Limb (tissue), 2 donors: ENCODE data around the gene ZNF646.

Experiments
- DNase-seq, 2 donors: peaks; one replicate each; pipeline ENCODE4 v3.0.0-alpha.2; 2016; ENCODE audit errors: extremely low spot score in 2 of 2

Gene ZNF646

GRCh38 chr16:31129568-31130335 is 55.5 kb downstream of the ZNF646 start:
- DNase-seq = no peak

- no peak for DNase-seq
These were observed 56.2 kb downstream of the ZNF646 start for GRCh38 chr16:31130336-31130891.

GRCh38 chr16:31130899-31131298 is 56.7 kb downstream of the ZNF646 start:
- no peak for DNase-seq

DNA sequence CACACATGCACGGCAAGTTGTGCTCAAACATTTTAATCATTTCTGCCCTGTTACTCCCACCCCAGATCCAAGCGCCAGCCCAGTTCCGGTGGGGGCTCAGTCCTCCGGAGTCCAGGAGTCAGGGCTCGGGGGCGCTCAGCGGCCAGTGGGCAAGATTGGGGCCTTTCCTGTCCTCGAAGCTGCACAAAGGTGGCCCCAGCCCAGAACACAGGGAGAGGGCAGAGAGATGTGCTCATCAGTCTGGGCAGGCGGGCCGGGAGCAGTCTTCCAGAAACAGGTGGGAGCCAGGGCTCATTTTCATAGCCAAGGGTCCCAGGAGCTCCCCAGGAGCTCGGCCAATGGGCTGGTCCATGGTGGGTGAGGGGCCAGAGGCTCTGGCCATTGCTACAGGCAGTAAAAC is 57.2 kb downstream of the ZNF646 start:
- DNase-seq = no peak

DNA sequence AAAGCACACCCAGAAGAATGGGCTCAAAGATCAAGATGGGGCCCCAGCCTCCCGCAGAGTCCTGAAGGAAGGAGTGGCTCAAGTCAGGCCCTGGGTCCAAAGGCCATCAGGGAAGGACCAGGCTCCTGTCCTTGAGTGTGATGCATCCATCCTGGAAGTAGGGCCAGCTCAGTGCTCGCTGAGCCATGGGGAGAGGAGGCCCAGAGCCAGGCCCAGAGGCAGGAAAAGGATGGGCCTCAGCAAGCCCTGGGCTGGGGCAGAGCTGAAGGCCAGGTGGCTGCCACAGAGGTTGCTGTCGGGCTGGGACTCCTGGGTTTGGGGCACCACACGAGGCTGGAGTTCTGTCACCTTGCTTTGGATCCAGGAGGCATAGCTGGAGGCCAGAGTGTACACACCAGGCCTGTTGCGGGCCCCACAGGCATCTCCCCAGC is 57.6 kb downstream of the ZNF646 start:
- no peak for DNase-seq

DNA sequence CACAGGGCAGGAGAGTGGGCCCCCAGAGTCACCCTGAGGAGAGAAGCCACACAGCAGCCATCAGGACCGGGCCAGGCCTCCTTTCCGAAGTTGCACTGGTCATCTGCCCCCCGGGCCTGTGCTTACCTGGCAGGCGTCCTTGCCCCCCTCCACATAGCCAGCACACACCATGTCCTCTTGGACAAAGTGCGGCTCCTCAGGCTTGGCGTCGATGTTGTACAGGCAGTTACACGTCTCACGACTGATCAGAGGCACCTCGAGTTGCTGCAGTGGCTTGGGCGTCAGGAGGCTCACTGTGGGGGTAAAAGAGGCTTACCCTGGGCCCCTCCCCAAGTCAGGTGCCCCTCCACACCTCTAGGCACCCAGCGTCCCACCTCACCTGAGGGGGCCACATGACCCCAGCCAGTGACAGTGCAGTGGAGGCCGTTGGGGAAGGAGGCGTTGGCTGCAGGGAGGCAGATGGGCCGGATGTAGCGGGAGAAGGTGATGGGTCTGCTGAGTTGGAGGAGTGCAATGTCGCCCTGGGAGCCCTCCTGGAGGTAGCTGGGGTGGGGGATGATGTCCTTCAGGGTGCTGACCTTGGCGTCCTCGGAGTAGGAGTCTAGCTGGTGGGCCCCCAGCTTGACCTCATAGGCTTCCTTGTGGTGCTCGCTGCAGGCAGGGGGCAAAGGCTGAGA is 58.2 kb downstream of the ZNF646 start:
- no peak for DNase-seq

DNA sequence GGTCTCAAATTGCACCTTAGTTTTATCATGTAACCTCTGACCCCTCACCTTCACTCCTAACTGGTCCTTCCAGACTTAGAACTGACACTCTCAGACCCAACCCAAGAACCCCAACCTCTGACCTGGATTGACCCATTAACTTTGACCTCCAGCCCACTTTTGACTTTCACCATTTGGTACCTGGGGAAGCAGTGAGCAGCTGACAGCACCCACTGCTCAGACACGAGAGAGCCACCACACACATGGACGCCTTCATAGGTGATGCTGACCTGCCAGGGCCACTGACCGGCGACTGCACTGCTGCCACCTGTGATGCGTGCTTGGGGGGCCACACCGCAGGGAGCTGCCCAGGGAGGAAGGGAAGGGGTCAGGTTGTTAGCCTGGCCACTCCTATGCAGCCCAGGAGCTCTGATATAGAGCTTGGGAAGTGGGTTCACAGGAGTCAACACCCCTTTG is 58.9 kb downstream of the ZNF646 start:
- no peak for DNase-seq
